HG03280 (cell line): ENCODE results near the gene NAA40.

ENCODE experiments used
- ATAC-seq: cut with Tn5 transposase; IDR thresholded peaks from one replicate; pipeline ENCODE4 v1.9.1; 2021; ENCODE audit warnings: mild to moderate bottlenecking, moderate library complexity; ENCODE audit not compliant: unreplicated experiment

The NAA40 gene

DNA sequence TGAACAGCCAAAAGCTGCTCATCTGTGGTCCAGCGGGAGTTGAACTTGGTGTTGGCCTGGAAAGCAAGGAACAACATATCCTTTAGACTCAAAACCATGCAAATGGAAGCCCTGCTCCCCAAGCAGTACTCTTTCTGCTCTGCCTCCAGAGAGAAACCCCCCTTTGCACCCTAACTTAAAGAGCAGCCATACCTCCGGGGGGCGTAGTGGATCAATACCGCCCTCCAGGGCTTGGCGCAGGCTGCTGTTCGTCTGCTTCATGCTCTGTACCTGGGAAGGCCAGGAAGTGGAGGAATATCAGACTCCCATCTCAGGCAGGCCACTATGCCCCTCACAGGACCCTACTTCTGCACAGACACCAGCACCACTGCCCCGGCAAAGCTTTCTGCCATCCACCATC, 26.1 kb upstream of the NAA40 start:
- no peak for ATAC-seq

DNA sequence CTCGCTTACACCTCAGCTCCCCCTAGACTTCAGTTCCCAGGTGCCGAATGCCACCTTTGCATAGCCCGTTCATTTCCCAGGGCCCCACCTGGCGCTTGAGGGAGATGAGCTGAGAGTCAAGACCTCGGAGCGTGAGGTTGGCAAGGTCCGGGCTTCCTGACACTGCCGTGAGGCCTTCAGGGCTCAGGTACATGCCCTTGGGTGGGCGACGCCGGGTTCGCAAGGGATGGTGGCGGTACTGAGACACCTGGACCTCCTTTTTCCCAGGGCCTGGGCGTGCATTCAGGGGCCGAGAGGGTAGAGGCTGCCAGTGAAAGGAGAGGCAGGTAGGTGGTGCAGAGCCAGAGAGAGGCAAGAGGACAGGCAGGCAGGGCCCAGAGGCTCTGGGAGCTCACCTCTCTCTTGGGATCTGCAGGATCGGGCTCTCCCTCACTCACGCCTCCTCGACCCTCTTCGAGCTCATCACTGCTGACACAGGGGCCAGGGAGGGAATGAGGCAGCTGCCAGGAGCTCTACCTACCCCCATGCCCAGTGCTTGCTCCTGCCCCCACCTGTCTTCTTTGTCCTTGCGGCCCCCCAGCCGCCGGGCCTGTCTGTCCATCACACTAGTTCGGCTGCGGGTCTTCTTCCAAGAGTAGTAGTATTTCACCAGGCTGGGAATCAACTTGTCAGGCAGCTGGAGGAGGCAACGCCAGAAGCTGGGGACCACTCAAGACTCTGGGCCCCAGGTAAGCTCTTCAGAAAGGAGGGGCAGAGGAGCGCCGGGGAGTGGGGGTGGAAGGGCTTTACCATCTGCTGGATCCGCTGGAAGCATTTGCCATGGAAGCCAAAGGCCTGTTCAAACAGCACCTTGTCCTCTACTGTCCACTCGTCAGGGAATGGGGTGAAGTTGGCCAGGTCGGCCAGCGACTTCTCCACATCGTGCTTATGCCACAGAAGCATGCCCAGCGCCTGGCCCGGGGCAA, 24.7 kb upstream of the NAA40 start:
- no peak for ATAC-seq

DNA sequence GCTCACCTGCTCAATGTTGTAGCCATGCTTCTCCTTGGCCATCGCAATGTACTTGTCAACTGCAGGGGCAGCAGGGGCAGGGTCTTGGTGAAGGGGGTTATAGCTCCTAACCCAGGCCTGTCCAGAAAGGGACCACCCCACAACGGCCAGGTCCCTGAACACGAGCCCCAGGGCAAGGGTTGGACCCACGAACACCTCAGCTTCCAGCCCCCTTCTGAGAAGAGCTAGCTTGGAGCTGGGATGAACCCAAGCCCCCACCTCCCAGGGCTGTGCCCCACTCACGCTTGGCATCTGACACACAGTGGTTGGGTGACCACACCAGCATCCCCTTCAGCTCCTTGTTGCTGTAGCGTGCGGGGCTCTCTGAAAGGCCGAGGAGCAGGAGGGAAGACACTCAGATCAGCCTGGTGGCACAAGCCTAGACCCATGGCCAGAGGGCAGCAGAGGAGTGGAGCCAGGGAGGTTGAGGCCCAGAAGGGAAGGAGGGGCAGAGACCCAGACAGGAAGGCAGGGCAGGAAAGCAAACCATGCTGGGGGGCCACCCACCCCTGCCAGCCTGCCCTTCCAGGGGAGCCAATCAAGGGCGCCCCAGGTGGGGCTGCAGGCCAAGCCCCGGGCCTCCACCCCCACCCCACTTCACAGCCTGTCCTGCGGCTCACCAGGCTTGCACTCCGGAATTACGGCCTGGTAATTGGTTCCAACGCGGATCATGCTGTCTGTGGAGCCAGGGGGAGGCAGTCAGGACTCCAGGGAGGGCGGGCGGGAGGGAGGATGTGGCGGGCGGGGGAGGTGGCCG, 23.7 kb upstream of the NAA40 start:
- no peak for ATAC-seq

DNA sequence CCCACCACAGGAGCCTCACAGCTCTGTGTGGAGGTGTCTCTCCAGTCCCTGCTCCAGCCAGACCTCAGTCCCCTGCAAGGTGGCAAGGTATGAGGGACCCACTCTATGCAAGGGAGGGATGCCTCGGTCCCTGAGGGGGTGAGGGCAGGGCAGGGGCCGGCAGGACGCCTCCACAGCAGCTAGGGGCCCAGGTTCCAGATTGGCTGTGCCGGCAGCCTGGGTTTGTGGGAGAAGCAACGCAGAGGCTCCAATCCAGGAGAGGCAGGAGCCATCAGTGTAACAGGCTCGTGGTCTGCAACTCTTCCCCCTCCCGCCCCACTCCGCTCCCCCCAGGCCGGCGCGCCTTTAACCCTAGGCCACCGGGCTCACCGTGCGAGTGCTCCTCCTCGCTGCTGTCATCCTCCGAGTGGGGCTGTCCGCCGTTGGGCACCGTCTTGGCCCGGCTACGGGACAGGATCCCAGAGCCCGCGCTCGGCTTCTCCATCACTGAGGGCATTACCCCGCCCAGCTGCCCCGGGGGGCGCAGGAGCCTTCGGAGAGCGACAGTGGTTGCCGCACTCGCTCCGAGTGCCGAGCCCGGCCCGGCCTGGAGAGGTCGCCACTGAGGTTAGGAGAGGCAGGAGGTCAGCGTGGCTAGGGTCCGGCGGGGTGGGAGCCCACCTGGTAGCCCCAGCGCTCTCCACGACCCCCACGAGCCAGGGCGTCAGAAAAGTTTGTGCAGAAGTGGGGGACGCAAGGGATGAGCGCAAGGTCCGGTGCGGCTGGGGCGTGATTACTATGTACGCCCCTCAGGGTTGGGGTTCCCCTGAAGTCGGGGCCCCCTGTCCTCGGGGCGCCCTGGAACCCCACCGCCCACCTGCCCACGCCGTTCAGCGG, 22.6 kb upstream of the NAA40 start:
- no peak for ATAC-seq

DNA sequence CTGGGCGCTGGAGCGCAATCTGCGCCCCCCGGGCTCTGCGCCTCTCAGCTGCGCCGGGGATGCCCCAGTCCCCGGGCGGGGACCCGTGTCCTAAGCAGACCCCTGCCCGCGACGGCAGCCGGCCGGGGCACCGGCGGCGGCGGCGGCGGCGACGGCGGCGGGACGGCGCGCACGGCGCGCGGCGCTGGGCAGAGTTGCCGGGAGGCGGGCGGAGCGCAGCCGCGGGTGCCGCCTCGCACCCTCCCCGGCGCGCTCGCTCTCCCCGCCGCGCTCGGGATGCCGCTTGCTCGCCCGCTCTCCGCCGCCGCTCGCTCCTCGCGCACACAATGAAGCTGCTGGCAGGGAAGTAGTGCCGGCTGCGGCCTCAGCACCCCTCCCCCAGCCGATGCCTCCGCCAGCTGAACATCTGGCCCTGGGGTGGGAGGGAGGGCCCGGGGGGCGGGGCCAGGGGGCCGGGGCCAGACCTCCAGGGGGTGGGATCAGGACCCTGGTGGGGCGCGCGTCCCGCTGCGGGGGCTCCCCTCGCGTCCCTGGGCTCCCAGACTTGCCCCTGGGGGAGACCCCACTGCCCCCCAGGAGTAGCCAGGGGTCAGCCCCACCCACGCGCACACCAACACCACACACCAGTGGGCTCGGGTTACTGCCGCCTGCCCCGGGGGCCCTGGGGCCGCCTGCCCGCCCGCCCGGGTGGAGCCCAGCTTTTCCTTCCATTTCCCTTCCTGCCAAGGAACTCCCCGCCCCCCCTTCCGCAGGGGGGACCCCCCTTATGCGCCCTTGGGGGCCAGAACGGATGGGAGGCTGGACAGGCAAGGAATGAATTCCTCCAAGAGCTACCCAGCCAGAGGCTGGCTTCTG, 21.7 kb upstream of the NAA40 start, which contains the start of gene RCOR2:
Gene RCOR2, minus strand, starts transcription at position 328 of the 855 bp plus-strand sequence. CDS start 708 bp downstream, outside the sequence.
- peak; percentile 45 for ATAC-seq

DNA sequence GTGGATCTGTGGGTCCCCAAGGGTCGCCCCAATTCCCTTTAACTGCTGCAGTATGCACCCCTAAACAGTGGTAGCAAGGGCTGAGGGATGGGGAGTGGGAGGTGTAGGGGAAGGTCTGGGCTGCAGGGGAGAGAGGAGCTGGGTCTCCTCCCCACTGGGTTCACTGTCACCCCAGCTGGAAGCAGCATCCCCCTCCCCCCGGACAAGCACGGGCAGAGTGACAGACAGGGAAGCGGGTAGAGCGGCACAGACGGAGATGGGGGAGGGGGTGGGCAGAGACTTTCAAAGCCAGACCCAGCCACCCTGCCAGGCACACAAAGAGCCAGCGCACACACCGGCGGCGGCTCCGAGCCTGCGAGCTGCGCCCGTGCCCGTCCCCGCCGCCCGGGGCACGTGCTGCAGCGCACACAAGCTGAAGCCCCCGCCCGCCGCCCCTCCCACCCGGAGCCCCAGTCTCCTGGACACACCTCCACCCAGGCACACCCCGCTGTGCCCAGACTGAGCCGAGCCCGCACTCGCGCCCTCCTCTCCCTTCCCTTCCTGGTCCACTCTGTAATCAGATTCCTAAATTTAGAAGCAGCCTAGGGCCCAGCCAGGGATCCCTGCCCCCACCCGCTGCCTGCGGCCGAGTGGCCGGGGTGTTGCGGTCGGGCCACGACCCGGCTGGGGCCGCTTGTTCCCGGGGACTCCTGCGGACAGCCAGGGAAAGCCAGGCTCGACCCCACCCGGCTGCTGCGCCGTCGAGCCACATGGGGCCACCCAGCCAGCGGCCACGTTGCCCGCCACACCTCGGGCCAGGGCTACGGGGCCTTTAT, 20.9 kb upstream of the NAA40 start:
- ATAC-seq: no peak

DNA sequence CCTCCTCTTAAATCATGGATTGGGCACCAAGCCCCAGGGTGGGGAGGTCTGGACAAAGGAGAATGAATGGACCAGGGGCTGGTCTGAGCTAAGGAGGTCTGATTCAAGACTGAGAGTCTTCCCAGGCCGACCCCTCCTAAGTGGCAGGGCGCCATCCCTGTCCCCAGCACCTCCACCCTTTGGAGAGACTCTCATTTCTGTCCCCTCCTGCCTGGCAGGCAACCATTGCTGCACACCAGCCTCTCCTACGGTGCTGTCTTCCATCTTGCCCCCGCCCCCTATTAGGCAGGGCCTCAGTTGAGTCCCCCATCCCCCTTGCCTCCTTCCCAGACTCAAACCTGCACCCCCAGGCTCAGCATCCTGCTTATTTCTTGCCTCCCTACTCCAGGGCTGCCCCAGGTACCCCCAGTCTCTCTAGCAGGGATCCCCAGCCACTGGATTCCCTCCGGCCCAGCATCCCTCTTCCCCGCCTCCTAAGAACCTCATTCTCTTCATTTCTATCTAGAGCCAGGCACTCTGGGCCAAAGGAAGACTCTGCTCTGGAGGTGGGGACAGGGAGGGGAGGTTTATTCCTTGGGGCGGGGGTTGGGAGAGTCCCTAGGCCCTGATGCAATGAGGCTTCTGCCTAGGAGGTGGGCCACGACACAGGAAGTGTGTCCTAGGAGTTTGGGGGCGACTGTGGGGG, 20.2 kb upstream of the NAA40 start:
- ATAC-seq: no peak

DNA sequence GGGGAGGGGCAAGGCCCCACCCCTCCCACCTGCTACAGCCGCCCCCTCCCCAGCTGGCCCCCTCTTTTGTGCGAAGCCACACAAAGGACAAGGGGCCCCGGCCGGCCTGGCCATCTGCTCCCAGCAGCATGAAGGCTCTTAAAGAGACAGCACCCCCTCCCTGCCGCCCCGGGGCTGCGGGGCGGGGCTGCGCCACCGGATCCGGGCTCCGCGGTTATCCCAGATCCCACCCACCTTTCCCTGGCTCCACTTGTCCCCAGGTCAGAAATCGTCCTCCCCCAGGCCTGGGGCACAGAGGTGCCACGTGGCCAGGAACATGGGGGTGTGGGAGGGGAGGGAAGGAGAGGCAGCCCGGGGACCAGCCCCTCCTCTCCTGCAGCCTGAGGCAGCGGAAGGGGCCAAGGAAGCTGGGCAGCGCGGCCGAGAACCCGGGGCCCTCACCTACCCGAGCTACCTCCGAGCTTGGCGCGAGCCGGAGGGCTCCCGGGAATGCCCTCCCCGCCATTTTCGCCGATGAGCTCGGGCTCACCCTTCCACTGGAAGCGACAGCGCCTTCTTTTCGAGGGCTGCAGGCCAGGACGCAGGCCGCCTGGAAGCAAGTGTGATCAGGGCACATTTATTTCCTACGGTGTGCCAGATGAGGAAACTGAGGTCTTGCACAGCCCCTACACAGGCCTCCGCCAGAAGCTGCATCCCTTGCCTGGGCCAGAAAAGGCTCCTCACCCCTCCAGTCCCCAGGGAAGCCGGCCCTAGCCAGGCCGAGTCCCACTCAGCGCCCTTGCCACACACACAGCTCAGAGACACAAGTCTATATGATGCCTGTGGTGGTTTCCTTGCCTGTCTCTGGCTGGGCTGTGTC, 19.3 kb upstream of the NAA40 start:
- no peak for ATAC-seq

DNA sequence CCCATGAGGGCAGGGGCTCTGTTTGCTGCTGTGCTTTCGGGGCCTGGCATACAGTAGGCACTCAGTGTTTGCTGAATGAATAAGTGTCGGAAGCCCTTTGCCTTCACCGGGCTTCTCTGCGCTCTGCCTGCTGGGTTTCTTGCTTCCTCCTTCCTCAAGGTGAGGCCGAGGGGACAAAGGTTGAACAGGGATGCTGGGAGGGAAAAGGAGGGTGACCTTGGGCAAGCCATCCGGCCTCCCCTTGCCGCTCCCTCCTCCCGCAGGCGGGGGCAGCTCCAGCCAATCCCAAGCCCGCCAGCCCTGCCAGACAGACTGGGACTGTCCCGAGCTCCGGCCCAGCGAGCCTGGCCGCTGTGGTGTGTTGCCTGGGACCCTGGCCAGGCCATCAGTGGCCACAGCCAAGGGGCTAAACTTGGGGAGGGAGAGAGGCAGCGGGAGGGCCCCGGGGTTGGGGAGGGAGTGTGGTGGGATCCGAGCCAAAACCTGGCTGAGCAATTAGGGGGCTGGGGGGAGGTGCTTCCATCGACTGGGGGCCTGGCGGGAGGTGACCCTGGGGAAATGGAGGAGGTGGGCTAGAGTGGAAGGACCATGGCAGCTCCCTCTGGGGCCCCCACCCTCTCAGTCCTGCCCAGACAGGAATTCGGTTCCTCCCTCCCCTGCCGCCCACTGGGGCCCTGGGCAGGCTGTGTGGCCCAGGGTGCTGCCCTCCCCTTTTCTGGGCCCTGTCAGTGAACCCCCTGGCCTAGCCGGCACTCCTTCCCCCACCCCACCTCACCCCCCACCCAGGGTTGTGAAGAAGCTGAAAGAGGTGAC, 18.5 kb upstream of the NAA40 start:
- no peak for ATAC-seq

DNA sequence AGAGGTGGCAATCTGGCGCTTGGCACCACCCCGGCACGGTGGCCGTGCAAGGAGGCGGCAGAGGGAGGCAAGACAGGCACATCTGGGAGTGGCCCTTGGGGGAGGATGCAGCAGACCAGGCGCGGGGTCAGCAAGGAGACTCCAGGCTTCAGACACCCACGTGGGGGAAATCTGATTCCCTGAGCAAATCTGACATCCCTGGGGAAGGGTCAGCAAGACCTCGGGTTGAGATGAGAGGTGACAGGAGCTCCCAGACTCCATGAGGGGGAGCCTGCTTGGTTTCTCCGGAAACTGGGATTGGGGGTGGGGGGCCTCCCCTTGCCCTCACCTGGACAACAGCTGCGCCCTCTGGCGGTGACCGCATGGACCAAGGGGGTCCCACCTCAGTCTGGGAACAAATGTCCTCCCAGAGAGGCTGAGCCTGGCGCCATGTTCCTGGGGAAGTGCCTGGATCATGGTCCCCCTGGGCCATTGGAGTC, 17.8 kb upstream of the NAA40 start:
- ATAC-seq: no peak

DNA sequence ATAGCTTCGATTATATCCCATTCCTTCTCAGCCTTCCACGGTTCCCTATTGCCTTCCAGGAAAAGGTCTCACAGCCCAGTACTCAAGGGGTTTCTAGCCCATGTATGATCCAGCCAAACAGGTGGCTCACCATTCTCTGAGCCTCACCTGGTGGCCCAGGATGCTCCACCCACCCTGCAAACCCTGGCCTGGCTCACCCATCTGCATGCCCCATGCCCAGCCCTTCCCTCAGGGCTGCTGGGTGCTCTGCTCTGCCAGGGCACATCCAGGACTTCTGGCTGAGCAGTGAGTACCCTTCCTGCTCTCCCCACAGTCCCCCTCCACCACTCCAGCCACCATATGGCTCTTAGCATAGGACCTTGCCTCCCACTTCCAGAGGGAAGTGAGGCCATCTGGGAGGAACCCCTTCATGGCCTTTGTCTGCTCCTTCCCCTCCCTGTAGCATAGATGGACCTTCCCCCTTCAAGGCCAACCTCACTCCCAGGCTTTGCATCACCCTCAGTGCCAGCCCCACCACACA, 16.1 kb upstream of the NAA40 start:
- ATAC-seq: no peak

DNA sequence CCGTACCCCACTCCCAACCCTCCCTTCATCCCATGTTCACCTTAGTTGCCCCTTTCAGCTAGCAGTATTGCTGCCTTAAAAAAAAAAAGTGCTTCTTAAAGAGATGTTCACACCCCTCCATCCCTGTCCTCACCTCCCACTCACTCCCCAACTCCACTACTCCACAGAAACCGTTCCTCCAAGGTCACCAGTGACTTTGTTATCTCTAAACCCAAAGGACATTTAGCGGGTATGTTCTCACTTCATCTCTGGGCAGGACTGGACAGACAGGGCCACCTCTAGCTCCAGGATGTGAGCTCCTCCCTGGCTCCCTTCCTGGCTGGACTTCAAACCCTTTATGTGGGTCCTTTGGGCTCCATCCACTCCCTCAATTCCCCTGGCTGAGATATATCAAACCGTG, 15.5 kb upstream of the NAA40 start:
- ATAC-seq: no peak

DNA sequence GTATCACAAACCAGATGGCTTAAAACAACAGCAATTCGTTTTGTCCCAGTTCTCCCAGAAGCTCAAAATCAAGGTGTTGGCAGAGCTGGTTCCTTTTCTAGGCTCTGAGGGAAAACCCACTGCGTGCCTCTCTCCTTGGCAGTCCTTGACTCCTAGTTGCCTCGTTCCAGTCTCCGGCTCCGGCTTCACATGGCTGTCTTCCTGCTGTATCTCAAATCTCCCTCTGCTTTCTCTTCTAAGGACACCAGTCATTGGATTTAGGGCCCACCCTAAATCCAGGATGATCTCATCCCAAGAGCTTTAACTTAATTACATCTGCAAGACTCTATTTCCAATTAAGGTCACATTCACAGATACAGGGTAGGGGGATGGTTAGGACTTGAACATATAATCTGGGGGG, 9.2 kb upstream of the NAA40 start:
- ATAC-seq: no peak

DNA sequence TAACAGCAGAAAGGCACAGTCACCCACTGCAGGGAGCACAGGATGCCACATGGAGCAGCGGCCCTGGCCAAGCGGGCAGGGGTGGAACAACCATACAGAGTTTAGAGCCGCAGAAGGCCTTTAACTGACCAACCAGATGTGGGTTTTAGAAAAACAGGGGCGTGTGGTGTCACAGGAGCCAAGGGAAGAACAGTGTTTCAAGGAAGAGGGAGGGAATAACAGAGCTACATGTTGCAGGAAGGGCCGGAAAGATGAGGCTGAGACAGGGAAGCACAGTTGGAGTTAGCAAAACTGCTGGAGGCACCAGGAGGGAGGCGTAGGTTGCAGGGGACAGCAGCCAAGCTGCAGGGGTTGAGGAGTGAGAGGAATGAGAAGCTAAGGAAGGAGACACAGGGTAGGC, 7.8 kb upstream of the NAA40 start:
- ATAC-seq: no peak

DNA sequence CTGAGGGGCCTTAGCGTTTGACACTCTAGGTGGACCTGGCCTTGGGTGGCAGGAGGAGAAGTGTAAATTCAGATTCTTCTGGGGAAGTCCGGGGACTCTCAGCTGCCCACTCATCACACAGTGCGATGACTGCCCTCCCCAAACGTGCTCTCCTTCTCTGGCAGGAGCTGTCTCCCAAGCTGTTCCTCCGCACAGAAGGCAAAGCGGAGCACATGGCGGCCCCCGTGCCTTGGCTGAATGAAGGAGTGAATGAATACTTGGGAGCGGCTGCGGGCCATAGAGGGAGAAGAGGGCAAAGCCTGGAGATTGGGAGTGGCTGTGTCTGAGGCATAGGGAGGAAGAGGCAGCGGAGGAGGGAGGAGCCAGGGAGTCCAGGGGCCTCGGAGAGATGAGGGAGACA, 6.9 kb upstream of the NAA40 start:
- ATAC-seq: no peak

DNA sequence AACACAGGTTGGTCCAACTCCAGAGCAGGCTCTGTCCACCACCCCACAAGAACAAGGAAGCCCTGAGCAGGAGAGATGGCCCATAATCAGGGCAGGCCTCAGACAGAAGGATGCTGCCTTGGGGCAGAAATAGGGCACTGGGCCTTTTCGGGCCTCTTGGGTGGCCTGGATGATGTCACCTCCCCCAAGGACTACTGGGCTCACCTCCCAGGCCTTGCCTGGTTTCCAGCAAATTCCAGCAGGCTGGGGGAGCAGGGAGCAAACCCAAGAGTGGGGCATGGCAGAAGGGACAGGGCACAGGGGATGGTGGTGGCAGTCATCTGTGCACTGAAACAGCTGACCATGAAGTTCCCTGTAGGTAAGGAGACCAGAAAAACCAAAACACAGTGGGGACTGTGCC, 5.3 kb upstream of the NAA40 start:
- no peak for ATAC-seq
